SK-N-DZ (cell line): ENCODE data around the gene ZNF227.
"Not testable (repeated sequence)": the region's sequence is repeated elsewhere in the genome, so short reads cannot be mapped to it uniquely, and the experiment has no call there.

Source experiments
- DNase-seq: peaks from one replicate; pipeline ENCODE4 v3.0.0-alpha.2; 2015; ENCODE audit warnings: low spot score

Gene ZNF227

DNA sequence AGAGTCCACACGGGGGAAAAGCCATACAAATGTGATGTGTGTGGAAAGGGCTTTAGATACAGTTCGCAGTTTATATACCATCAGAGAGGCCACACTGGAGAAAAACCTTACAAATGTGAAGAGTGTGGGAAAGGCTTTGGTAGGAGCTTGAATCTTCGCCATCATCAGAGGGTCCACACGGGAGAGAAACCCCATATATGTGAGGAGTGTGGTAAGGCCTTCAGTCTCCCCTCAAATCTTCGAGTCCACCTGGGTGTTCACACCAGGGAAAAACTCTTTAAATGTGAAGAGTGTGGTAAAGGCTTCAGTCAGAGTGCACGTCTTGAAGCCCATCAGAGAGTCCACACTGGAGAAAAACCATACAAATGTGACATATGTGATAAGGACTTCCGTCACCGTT is 24.1 kb downstream of the ZNF227 start:
- no peak for DNase-seq

DNA sequence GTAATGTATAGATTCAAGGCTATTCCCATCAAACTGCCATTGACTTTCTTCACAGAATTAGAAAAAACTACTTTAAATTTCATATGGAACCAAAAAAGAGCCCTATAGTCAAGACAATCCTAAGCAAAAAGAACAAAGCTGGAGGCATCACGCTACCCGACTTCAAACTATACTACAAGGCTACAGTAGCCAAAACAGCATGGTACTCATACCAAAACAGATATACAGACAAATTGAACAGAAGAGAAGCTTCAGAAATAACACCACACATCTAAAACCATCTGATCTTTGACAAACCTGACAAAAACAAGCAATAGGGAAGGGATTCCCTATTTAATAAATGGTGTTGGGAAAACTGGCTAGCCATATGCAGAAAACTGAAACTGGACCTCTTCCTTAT is 40.0 kb downstream of the ZNF227 start:
- not testable (repeated sequence) for DNase-seq

DNA sequence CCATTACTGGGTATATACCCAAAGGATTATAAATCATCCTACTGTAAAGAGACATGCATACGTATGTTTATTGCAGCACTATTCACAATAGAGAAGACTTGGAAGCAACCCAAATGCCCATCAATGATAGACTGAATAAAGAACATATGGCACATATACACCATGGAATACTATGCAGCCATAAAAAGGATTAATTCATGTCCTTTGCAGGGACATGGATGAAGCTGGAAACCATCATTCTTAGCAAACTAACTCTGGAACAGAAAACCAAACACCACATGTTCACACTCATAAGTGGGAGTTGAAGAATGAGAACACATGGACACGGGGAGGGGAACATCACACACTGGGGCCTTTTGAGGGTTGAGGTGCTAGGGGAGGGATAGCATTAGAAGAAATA is 41.1 kb downstream of the ZNF227 start:
- DNase-seq, result not testable (repeated sequence)

DNA sequence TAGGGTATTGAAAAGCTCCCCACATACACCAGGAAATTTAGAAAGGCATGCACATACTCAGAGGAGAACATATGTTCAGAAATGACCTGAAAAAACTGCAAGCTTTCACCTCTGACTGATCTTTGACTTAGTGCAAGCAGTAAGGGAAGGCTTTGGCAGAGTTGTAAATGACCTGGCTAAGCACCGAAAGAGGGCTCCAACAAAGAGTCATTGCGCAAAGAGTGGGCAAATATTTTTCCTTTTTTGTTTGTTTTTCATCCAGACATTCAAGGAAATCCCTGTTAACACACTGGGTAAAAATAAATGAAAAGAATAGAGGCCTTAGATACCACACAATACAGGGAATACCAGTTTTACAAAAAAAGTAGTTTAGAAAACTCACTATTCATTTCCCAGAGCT is 42.2 kb downstream of the ZNF227 start:
- no peak for DNase-seq

DNA sequence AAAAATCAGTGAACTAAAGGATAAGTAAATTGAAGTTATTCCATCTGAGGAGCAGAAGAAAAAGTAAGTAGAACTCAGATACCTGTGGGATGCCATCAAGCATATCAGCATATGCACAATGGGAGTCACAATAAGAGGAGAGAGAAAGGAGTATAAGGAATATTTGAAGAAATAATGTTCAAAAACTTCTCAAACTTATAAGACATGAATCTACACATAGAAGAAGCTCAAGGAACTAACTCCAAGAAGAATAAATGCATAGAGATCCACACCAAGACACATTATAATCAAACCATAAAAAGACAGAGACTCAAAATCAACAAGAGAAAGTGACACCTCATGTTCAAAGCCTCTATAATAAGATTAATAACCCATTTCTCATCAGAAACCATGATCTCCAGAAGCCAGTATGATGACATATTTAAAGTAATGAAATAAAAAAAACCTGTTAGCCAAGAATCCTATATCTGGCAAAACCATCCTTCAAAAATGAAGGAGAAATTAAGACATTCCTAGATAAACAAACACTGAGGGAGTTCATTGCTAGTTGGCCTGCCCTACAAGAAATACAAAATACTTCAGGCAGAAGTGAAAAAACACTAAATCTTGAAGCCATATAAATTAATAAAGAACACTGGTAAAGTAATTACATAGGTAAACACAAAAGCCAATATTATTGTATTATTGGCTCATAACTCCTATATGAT is 43.5 kb downstream of the ZNF227 start:
- DNase-seq, result no peak

DNA sequence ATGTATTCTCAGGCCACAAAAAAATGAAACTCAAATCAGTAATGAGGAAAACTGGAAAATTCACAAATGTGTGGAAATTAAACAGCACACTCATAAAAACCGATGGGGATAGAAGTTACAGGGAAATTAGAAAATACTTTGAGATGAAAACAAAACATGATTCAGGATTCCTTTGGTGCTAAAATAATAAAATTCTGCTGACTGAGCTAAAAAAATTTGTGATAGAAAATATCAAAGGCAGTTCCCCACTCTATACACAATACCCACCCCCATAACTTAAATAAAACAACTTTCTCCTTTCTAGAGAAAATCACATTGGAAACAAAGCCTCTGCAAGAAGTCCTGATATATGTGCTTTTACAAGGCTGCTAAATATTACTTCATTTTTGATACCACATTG is 45.8 kb downstream of the ZNF227 start:
- DNase-seq, result no peak

DNA sequence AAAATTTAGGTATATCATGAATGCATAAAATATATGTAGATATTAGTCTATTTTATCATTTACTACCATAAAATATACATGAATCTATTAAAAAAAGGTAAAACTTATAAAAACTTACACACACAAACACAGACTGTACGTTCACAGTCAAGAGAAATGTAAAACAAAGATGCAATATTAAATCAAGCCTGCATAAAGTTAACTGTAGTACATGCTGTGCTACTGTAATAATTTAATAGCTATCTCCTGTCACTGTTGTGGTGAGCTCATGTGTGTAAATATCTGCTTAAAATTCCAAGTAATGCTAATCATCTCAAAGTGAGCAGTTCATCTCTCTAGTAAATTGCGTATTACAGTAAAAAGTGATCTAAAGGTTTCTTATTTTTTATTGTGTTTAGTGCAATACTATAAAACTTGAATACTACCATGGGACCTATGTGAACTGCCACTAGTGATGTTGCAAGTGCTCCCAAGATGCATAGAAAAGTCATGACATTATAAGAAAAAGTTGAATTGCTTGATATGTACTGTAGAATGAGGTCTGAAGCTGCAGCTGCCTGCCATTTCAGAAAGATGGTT is 46.6 kb downstream of the ZNF227 start:
- no peak for DNase-seq

DNA sequence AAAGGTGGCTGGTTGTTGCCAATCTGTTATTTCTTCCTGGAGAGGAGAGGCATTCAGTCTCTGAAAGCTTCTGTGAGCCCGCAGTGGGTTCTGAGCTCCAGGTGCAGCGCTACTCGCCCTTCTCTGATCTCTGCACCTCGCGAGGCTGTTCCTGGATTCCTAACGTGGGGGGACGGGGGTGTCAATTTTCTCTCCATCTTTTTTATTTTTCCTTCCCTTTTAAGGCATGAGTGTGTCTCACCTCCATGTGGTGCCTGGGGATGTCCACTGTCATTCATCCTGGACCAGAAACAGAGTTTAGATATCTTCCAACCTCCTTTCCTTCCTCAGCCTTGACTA is 48.0 kb downstream of the ZNF227 start:
- no peak for DNase-seq

DNA sequence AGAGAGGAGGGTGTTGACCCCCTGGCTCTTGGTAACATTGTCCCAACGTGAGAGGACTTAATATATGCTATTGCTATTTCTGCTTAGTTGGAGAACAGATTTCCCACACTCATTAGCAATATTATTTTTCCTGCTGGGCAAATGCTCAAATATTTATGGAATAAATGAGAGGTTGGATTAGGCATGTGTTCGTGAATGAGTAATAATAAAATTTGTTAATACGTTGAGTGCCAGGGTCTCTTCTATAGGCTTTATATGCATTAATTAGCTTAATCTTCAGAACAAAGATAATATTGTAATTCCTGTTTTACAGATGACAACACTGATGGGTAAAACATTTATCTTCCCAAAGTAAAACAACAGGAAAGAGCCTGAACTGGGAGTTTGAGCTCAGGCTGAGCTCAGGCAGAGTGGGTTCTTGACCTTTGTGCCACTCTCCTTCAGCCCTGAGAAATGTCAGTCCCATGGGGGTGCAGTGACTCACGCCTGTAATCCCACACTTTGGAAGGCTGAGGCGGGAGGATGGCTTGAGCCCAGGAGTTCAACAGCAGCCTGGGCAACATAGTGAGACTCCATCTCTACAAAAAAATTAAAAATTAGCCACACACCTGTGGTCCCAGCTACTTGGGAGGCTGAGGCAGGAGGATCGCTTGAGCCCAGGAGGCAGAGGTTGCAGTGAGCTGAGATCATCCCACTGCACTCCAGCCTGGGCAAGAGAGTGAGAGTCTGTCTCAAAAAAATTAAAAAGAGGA is 48.5 kb downstream of the ZNF227 start:
- DNase-seq, result no peak

DNA sequence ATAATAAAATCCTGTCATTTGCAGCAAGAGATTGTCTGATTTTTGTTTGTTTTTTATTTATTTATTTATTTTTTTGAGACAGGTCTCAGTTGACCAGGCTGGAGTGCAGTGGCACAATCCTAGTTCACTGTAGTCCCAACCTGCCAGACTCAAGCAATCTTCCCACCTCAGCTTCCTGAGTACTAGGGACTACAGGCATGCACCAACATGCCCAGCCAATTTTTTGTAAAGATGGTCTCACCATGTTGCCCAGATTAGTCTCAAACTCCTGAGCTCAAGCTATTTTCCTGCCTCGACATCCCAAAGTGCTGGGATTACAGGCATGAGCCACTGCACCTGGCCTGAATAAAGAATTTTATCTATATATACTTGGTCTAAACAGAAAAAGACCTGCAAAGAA is 65.0 kb downstream of the ZNF227 start:
- no peak for DNase-seq

DNA sequence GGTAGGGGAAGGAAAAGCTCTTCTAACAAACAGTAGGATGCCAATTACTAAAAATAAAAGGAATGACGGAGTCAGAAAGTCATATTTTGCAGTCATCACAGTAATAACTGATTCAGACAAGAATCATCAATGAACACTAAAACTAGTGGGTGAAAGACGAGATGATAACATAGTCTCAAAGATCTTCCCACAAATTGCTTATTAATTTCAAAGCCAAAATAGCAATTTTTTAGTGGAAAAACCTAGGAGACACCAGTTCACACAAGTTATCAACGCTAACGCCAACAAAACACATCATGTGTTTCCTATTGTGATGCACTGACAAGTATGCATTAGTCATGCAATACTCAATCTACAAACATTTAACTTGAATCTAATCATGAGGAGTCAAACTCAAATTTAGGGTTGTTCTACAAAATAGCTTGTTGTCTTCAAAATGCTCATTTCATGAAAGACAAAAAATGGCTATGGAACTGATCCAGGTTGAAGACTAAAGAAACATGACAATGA is 65.9 kb downstream of the ZNF227 start:
- no peak for DNase-seq

DNA sequence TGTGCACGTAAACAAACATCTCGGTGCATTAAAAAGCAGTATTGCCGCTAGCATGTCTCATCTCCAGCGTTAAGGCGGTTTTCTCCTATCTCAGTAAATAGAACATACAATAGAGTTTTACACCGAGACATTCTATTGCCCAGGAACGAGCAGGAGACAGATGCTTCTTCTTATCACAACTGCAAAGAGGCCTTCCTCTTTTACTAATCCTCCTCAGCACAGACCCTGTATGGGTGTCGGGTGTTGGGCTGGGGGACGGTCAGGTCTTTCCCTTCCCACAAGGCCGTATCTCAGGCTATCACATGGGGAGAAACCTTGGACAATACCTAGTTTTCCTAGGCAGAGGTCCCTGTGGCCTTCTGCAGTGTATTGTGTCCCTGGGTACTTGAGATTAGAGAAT is 68.6 kb downstream of the ZNF227 start:
- no peak for DNase-seq

DNA sequence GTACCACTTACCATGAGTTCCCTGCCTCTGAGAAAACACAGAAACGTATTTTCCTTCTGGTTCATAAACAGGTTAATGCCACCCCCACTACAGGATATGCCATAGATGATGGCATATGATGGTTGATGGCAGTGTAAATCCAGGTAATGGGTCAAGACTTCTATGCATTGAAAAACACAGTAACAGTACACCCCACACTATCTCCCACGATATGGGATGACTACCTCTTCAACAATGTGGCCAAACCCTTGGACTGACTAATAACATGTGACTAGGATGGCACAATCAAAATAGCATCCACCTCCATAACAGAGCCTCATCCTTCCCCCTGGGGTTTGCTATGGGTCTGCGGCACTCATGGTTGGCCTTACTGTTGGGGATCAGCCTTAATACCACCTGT is 70.5 kb downstream of the ZNF227 start:
- DNase-seq, result no peak

DNA sequence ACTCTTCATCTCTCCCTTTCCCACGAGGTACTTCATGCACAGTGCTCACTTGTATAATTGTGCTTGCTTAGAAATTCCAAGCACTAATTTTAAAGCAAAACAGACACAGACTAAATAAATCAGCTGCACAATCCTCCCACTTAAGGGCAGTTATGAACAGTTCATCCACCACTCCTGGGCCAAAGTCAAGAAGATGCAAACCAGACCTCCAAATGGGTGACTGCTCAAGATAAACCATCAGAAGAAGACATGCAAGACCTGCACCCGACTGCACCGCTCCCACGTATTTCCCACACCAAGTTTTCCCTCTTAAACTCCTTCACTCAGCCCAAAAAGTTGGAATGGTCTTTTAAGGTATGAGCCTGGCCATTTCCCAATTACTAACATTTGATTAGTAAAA is 72.6 kb downstream of the ZNF227 start:
- peak; percentile 78 for DNase-seq
